Sigmoid colon (tissue), 4 donors: ENCODE results near the gene SBK1.

Experiments
- EP300 ChIP-seq, 4 donors: sonication (generic); formaldehyde crosslinking; IDR thresholded peaks; one replicate each; pipeline ENCODE4 v1.6.1; 2017; ENCODE audit warnings: antibody characterized with exemption in 4 of 4
- POLR2A ChIP-seq, 2 donors: fragments of 450-650 bp; IDR thresholded peaks; one replicate each; pipeline ENCODE4 v1.6.1; 2016; ENCODE audit warnings: antibody characterized with exemption in 2 of 2, mild to moderate bottlenecking in 2 of 2, moderate library complexity in 2 of 2
- POLR2AphosphoS5 ChIP-seq, 4 donors: sonication (generic); formaldehyde crosslinking; IDR thresholded peaks; one replicate each; pipeline ENCODE4 v1.6.1; 2017; ENCODE audit warnings: antibody characterized with exemption in 4 of 4
- TF ChIP-seq, protein P1 (sequence below), 4 experiments: fragments of 450-650 bp in 3 of 4; fragments of 200-600 bp in 1 of 4; IDR thresholded peaks; one replicate each; pipeline ENCODE4 v1.5.1; 2016 to 2019; ENCODE audit warnings: antibody characterized with exemption in 4 of 4, mild to moderate bottlenecking in 3 of 4, moderate library complexity in 2 of 4

GRCh38 chr16:28265822-28266221, 26.5 kb upstream of the SBK1 start:
- TF ChIP-seq EP300 (IDR thresholded peaks at IDR 0.05) (no peak), POLR2A (IDR thresholded peaks at IDR 0.05) (no peak), POLR2AphosphoS5 (IDR thresholded peaks at IDR 0.05) (no peak)
- TF ChIP-seq, protein P1, sequence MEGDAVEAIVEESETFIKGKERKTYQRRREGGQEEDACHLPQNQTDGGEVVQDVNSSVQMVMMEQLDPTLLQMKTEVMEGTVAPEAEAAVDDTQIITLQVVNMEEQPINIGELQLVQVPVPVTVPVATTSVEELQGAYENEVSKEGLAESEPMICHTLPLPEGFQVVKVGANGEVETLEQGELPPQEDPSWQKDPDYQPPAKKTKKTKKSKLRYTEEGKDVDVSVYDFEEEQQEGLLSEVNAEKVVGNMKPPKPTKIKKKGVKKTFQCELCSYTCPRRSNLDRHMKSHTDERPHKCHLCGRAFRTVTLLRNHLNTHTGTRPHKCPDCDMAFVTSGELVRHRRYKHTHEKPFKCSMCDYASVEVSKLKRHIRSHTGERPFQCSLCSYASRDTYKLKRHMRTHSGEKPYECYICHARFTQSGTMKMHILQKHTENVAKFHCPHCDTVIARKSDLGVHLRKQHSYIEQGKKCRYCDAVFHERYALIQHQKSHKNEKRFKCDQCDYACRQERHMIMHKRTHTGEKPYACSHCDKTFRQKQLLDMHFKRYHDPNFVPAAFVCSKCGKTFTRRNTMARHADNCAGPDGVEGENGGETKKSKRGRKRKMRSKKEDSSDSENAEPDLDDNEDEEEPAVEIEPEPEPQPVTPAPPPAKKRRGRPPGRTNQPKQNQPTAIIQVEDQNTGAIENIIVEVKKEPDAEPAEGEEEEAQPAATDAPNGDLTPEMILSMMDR (IDR thresholded peaks at IDR 0.05), result no peak
